NCI-H2196 (cell line): ENCODE measurements around the gene DNAJA3.

Experiments used
- DNase-seq: peaks from one replicate; lab custom pipeline; 2025; ENCODE audit not compliant: unreplicated experiment; lab: John Stamatoyannopoulos, UW

DNAJA3 gene

GRCh38 chr16:4472880-4473279, 47.2 kb downstream of the DNAJA3 start:
- no peak for DNase-seq

GRCh38 chr16:4474192-4474961, 48.7 kb downstream of the DNAJA3 start, which contains the start of gene NMRAL1:
Gene NMRAL1, minus strand, starts transcription at chr16:4474625. Its CDS starts 493 bp downstream, at chr16:4474132.
- peak; percentile 95 for DNase-seq

- peak; percentile 95 for DNase-seq
These were observed 50.5 kb downstream of the DNAJA3 start, which contains the start of gene HMOX2 for GRCh38 chr16:4475880-4476788. Gene HMOX2, plus strand, starts transcription at chr16:4476398. Its CDS starts 29,127 bp downstream, at chr16:4505525.

DNA sequence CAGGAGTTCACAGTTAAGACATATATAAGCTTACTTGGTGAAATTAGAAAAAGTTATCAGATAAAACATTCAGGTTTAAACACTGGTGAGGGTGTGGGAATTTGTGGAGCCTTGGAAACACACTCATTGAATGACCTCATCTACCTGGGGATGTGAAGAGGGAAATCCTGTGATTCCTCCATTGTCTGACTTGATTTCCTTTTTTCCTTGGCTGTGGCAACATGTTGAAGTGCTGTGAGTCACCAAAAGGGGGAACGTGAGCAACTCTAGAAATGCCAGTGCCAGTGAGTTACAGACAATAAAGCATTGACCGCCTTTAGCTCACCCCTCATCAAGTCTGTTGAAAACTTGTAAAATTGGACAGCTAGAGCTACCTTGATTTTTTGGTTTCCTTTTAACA, 52.3 kb downstream of the DNAJA3 start:
- peak; percentile 15 for DNase-seq

- DNase-seq: no peak
These were observed 55.9 kb downstream of the DNAJA3 start for GRCh38 chr16:4481526-4481925.

GRCh38 chr16:4481963-4482362, 56.3 kb downstream of the DNAJA3 start:
- DNase-seq: no peak

DNA sequence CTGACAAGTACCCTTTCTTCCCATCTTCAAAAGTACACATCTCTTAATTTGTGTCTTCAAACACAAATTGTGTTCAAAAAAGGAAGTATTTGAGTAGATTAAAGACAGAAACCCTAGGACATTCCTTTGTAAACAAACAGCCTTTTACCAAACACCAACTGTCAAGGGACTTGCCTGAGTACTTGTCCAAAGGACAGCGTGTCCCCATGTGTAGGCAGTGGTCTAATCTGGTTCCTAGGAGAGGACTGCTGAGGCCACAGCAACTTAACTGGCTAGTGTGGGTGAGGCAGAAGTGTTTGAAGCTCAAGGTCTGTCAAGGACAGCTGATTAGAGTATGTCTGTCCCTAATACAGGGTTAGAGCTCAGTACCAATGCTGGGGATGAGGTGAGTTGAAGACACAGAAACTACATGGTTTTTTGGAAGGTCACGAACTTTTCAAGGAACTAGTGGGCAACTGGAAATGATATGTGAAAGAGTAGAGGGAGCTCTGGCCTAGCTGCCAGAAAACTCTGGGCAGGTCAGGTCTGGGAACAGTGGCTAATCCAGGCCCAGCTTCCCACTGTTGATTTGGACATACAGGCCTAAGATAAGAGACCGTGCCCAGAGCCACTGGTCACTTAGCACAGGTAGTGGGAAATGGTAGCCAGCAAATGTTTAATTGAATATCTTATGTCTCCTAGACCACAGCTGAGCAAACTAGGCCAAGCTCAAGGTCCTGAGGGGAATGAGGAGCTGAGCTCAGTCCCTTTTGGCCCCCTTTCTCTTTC, 60.6 kb downstream of the DNAJA3 start:
- DNase-seq: no peak

GRCh38 chr16:4487955-4488498, 62.4 kb downstream of the DNAJA3 start:
- no peak for DNase-seq

GRCh38 chr16:4488499-4488967, 62.9 kb downstream of the DNAJA3 start:
- DNase-seq: no peak

DNA sequence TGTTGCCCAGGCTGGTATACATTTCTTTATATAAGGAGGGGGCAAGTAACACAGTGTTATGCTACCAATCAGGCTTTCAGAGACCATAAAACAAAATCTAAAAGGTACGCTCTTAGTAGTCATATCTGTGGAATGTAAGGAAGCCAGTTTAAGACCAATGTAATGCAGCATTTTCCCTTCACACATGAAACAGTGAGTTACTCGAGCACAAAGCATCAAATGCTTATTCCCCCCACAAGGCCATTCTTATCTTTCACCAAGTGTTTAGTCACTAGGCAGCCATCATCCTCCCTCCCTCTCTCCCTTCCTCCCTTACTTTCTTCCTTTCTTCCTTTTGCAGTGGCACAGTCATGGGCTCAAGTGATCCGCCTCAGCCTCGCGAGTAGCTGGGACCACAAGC, 63.4 kb downstream of the DNAJA3 start:
- DNase-seq: no peak

- no peak for DNase-seq
These were observed 66.2 kb downstream of the DNAJA3 start for GRCh38 chr16:4491898-4492297.

- no peak for DNase-seq
These were observed 69.2 kb downstream of the DNAJA3 start for GRCh38 chr16:4494746-4495490.

- DNase-seq: no peak
These were observed 70.1 kb downstream of the DNAJA3 start for GRCh38 chr16:4495766-4496165.

- no peak for DNase-seq
These were observed 70.6 kb downstream of the DNAJA3 start for GRCh38 chr16:4496305-4496704.

DNA sequence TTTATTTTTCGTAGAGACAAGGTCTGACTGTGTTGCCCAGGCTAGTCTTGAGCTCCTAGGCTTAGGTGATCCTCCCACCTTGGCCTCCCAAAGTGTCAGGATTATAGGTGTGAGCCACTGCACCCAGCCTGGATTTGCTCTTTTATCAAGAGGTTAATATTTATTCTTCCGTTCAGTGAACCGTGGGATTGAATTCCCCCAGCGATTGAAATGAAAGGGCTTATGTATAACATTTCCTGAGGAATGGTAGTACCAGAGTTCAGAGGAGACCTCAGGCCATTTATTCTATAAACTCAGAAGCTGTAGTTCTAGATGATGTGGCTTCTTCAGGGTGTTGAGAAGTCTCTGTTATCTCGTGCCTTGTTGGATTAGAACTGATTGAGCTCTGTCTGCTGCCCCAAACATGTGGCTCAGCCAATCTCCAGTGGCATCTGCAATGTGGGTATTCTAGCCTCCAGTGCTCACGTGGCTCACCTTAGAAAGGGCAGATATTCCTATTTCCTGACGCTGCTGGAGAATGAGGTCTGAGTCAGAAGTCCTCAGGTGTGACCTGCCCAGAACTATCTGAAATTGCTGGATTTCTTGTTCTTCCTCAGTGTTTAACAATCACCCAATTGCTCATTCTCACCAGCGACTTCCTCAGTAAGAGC, 73.0 kb downstream of the DNAJA3 start:
- no peak for DNase-seq

DNA sequence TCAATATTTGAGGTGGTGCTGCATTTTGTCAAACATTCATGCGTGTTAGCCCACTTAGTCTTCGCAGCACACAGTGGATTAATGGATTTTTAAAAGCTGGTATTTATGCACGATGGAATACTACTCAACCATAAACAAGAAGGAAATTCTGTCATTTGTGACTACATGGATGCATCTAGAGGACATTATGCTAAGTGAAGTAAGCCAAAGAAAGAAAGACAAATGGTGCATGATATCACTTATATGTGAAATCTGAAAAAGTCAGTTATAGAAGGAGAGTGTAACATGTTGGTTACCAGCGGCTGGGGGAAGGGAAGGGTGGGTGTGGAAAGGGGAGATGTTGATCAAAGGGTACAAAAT, 73.5 kb downstream of the DNAJA3 start:
- no peak for DNase-seq

- DNase-seq: no peak
These were observed 74.6 kb downstream of the DNAJA3 start for GRCh38 chr16:4500272-4500671.

DNA sequence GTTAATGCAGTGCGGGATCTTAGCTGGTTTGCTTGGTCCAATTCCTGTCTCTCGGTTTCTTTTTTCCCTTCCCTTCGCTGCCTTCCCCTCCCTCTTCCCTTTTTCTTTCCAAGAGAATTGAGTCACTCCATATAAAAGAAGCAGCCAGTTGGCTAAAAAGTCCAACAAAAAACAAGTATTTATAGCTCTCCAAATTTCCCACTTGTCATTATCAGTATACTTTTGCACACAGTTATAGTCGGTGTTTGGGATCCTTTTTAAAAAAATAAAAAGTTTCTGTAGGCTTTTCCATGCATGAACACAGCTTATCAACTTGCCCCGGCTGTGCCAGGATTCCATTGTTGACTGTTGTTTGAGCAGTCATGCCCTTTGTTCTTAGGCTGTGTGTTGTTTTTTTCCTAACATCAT, 75.4 kb downstream of the DNAJA3 start:
- DNase-seq: no peak

DNA sequence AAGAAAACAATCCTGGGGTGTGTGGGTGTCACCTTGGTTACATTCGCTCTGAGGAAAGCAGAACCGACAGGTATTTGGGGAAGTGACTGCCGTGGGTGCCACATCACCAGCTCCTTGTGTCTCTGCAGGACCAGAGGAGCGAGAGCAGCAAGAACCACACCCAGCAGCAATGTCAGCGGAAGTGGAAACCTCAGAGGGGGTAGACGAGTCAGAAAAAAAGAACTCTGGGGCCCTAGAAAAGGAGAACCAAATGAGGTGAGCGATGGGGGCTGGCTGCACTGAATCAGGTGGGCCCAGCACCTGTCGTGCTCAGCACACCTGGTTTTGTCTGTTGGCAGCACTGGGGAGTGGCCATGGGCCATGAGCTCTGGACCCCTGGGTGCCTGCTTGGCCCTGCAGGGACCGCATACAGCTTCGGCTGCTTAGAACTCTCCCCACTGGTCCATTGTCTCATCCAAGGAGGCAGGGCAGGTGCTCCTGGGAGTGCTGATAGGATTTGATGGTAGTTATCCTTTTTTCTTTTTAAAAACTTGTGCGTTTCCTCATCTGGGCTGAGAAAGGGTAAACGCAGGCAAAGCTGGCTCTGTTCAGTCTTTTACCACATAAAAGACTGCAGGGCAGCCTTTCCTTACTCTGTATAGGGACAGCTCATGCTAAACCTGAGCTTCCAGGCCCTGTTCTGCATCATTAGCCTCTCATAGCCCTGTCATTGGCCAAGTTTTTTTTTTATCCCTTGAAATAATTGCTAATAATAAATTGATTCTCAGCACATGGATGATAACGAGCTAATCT, 79.9 kb downstream of the DNAJA3 start:
- DNase-seq: no peak
